Osteoblast (primary cell): ENCODE measurements around the gene SNUPN. TPM values are rescaled to one million over a fixed set of nuclear protein-coding genes. Genes with fewer than 3 reads are reported as not detected.

ENCODE experiments used
- DNase-seq: peaks from one replicate; pipeline ENCODE4 v3.0.0; 2011; ENCODE audit warnings: low spot score, mixed read lengths; ENCODE audit not compliant: insufficient read length; ENCODE audit errors: missing footprints
- H2AFZ ChIP-seq: 2 replicates; pipeline ENCODE4 v1.6.0; 2011; ENCODE audit warnings: mild to moderate bottlenecking, low read length
- H3K27ac ChIP-seq: 2 replicates; pipeline ENCODE4 v1.5.1; 2011; ENCODE audit warnings: mild to moderate bottlenecking, low read depth, low read length, moderate library complexity
- H3K27me3 ChIP-seq: 2 replicates; pipeline ENCODE4 v1.6.0; 2012; ENCODE audit warnings: mild to moderate bottlenecking, control low read depth, inconsistent platforms, low read length, moderate library complexity; ENCODE audit not compliant: insufficient read depth
- H3K36me3 ChIP-seq: 2 replicates; pipeline ENCODE4 v1.5.1; 2011; ENCODE audit warnings: mild to moderate bottlenecking, low read length, control low read depth, moderate library complexity; ENCODE audit not compliant: insufficient read depth
- H3K4me1 ChIP-seq: 2 replicates; pipeline ENCODE4 v1.5.1; 2011; ENCODE audit warnings: mild to moderate bottlenecking, low read length, control low read depth, moderate library complexity; ENCODE audit not compliant: insufficient read depth
- H3K4me2 ChIP-seq: 2 replicates; pipeline ENCODE4 v1.6.0; 2011; ENCODE audit warnings: mild to moderate bottlenecking, low read length; ENCODE audit not compliant: insufficient read depth
- H3K4me3 ChIP-seq: fragments of 200-600 bp; sonication (generic); 3 replicates; pipeline ENCODE4 v1.5.1; 2012; ENCODE audit warnings: mild to moderate bottlenecking, low read length, inconsistent platforms; ENCODE audit not compliant: insufficient read depth
- H3K79me2 ChIP-seq: 2 replicates; pipeline ENCODE4 v1.6.0; 2012; ENCODE audit warnings: mild to moderate bottlenecking, low read length, control low read depth, inconsistent platforms; ENCODE audit not compliant: insufficient read depth
- H3K9me3 ChIP-seq: 2 replicates; pipeline ENCODE4 v1.5.1; 2011; ENCODE audit warnings: low read depth, low read length, control low read depth
- H4K20me1 ChIP-seq: 2 replicates; pipeline ENCODE4 v1.6.0; 2012; ENCODE audit warnings: mild to moderate bottlenecking, low read length, control low read depth; ENCODE audit not compliant: insufficient read depth
- CTCF ChIP-seq: IDR thresholded peaks from 2 replicates; pipeline ENCODE4 v1.5.1; 2011; ENCODE audit warnings: mild to moderate bottlenecking, low read depth, low read length, moderate library complexity; ENCODE audit errors: extremely low read depth
- total RNA-seq: library from RNA; depleted of rRNA; stranded (reverse); fragments of >200 nt; gene quantifications from 2 replicates; pipeline ENCODE4 v1.2.3, GENCODE V29; 2012

Gene SNUPN
- total RNA-seq, 1 donor, result 30.4 TPM

DNA sequence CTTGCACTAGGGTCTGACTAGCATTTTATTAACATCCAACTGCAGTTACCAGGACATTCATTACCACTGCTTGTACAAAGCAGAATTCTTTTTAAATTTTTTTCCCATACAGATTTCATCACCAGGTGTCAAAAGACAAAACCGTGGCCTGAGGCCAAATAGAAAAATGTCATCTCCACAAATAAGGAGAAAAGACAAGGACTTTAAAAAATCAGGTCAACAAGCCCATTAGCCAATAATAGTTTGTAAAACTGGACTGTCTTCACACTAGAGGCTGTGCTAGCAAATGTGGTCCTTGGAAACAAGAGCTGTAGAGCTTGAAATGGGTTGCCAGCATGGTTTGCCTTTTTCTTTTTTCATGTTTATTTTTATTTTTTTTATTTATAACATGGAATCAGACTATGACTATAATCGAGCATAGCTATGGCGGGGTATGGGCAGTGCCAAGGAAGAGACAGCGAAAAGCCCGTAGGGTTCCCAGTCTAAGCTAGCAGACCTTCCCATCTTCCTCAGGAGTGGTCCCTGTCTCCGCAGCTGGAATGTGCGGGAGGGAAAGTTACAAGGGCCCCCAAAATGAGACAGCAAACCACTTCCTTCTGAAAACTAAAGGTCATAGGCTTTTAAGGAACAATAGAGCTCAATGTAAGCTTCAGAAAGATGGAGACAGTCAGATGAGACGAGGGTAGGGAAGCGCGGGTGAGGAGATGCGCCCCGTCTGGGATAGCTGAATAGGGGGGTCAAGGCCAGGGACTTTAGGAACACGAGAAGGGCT, 47.9 kb downstream of the SNUPN start:
- DNase-seq, result peak; percentile 38

GRCh38 chr15:75573648-75574384, 51.7 kb downstream of the SNUPN start:
- Histone ChIP-seq H3K4me1 (peaks cover 15% of the 10 kb centered on the region), H3K27ac (peak overlapping the region; percentile 17), H3K9me3 (no peaks in the 10 kb centered on the region), H3K4me3 (no peak overlapping the region), H3K79me2 (peaks cover 90% of the 10 kb centered on the region), H3K36me3 (no peaks in the 10 kb centered on the region), H4K20me1 (peaks cover 9% of the 10 kb centered on the region), H3K4me2 (no peak overlapping the region), H3K27me3 (no peaks in the 10 kb centered on the region), H2AFZ (no peak overlapping the region)
- peak; percentile 42 for DNase-seq
- TF ChIP-seq CTCF, result no peak

More for the DNA sequence above, 47.9 kb downstream of the SNUPN start:
- Histone ChIP-seq H3K27ac (peak overlapping the region; percentile 78), H3K9me3 (no peaks in the 10 kb centered on the region), H3K4me2 (peak overlapping the region; percentile 90), H3K4me1 (peaks cover 18% of the 10 kb centered on the region), H3K4me3 (peak overlapping the region; percentile 96), H4K20me1 (peaks cover 7% of the 10 kb centered on the region), H3K36me3 (no peaks in the 10 kb centered on the region), H3K79me2 (peaks cover 54% of the 10 kb centered on the region), H3K27me3 (no peaks in the 10 kb centered on the region), H2AFZ (peak overlapping the region; percentile 86)
- TF ChIP-seq CTCF, result no peak

DNA sequence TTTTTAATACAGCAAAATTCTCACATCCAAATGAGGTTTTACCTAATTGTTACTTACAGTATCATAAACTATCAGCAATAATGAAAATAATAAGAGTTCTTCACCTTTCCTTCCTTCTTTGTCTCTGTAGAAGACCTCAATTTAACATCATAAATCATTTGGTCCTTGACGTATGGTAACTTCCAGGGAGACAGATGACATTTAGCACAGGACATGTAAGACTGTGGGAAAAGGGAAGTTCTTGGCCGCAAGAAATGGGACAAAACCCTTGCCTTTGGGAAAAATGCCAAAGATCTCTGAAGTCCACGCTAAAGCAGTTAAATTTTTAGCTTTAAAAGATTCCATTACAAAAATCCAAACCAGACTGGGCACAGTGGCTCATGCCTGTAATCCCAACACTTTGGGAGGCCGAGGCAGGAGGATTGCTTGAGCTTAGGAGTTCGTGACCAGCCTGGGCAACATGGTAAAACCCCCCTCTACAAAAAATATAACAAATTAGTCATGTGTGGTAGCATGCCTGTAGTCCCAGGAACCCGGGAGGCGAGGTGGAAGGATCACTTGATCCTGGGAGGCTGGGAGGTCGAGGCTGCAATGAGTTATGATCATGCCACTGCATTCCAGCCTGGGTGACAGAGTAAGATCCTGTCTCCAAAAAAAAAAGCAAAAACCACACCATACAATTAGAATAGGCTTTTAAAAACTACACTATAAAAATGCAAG, 55.2 kb downstream of the SNUPN start:
- TF ChIP-seq CTCF, result no peak
- Histone ChIP-seq H2AFZ (no peak overlapping the region), H3K4me3 (no peak overlapping the region), H3K9me3 (no peaks in the 10 kb centered on the region), H3K27me3 (no peaks in the 10 kb centered on the region), H3K4me1 (peaks cover 13% of the 10 kb centered on the region), H3K36me3 (no peaks in the 10 kb centered on the region), H4K20me1 (peaks cover 17% of the 10 kb centered on the region), H3K79me2 (peaks cover 93% of the 10 kb centered on the region), H3K27ac (peak overlapping the region; percentile 31), H3K4me2 (no peak overlapping the region)
- DNase-seq, result no peak
